HG03378 (cell line): ENCODE results near the gene STOX1.
"Not testable (repeated sequence)": the region's sequence is repeated elsewhere in the genome, so short reads cannot be mapped to it uniquely, and the experiment has no call there.

Source experiments
- ATAC-seq: cut with Tn5 transposase; IDR thresholded peaks from one replicate; pipeline ENCODE4 v1.9.1; 2021; ENCODE audit warnings: mild to moderate bottlenecking, moderate library complexity; ENCODE audit not compliant: unreplicated experiment

The STOX1 gene

GRCh38 chr10:68877482-68878110 is 50.3 kb downstream of the STOX1 start:
- no peak for ATAC-seq

GRCh38 chr10:68878496-68878895 is 51.2 kb downstream of the STOX1 start:
- no peak for ATAC-seq

GRCh38 chr10:68879628-68880027 is 52.3 kb downstream of the STOX1 start:
- ATAC-seq: no peak

- ATAC-seq: no peak
Measured at GRCh38 chr10:68880181-68880580, 52.9 kb downstream of the STOX1 start.

- no peak for ATAC-seq
Measured at GRCh38 chr10:68895041-68895440, 67.7 kb downstream of the STOX1 start.

- ATAC-seq: no peak
Measured at GRCh38 chr10:68897336-68897741, 70.0 kb downstream of the STOX1 start.

GRCh38 chr10:68899186-68899745 is 71.9 kb downstream of the STOX1 start:
- no peak for ATAC-seq

GRCh38 chr10:68900427-68901104 is 73.2 kb downstream of the STOX1 start:
- peak; percentile 33 for ATAC-seq

DNA sequence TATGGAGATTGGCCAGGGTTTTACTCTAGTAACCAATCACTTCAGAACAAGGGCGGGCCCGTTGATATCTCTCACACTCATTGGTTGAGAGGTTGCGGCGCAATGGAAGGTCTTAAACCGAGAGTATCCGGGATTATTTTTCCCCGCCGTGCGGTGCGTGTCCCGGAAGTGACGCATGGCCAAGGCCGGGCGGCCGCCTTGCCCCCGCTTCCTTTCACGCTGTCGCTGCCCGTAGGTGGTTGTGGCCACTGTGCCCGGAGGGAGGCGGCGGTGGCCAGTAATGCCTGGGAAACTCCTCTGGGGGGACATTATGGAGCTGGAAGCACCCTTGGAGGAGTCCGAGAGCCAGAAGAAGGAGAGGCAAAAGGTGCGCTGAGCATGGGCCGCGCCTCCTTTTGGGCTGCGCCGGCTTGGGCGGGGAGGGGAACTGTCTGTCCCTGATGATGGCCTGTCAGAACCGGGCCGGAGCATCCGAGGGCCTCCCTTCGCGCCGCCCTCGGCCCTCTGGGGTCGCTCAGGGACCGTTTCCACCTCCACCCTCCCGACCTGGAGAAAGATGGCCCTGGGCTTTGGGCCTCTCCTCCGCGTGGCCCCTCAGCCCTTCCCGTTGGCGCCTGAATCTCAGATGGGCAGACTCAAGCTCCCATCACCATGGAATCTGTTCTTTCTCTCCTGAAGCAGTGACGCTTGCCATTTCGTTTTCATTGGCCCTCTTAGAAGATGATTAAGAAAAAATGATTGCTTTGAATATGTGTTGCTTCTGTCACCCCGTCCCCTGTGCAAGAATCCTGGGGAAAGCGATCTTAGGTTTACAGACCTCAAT is 74.0 kb downstream of the STOX1 start, which contains the start of gene DDX50:
Gene DDX50 (plus strand): TSS at position 211 of the 823 bp plus-strand sequence. CDS start 70 bp downstream, at position 281.
- ATAC-seq: peak; percentile 96

GRCh38 chr10:68902382-68902781 is 75.1 kb downstream of the STOX1 start:
- ATAC-seq: no peak

DNA sequence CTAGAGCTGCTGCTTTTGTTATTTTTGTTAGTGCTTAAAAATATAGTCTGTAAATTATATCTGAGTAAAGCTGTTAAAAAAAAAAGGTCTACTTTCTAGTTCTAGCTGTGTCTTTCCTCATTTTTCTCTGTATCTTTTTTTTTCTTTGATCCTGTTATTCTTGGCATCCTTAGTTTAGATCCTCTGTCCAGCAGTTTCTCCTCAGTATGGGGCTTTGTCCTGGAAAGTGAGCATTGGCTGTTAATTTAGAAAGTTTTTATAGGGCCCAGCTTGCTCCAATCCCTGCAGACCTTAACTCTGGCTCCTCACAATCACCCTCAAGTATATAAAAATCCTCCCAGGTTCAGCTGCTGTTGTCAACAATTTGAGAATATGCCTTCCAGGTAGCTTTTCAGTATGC is 97.3 kb downstream of the STOX1 start:
- ATAC-seq: no peak

GRCh38 chr10:68925489-68925888 is 98.2 kb downstream of the STOX1 start:
- ATAC-seq: no peak

- not testable (repeated sequence) for ATAC-seq
Measured at GRCh38 chr10:68929157-68929556, 101.8 kb downstream of the STOX1 start.

DNA sequence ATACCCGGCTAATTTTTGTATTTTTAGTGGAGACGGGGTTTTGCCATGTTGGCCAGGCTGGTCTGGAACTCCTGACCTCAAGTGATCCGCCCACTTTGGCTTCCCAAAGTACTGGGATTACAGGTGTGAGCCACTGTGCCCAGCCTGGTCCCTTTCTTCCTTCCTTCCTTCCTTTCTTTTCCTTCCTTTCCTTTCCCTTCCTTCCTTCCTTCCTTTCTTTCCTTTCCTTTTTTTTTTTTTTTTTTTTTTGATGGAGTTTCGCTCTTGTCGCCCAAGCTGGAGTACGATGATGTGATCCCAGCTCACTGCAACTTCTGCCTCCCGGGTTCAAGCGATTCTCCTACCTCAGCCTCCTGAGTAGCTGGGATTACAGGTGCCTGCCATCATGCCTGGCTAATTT is 102.6 kb downstream of the STOX1 start:
- ATAC-seq: not testable (repeated sequence)

GRCh38 chr10:68932860-68933259 is 105.5 kb downstream of the STOX1 start:
- not testable (repeated sequence) for ATAC-seq

DNA sequence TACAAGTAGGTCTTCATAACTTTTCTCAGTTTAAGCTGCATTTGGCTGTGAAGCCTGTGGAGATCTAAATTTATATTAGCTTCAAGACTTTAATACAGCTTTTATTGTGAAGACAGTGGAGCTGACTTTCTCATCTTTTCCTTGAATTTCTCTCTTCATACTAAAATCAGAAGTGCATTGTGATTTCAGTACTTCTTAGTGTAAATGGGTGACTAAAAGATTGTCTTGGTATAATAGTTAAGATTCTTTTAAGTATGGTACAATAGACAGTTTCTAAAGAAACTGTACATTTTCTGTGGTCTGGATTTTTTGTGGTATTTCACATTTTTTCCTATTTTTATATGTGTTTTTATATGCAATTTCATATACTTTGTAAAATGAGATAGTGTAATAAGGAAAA is 107.7 kb downstream of the STOX1 start:
- ATAC-seq: no peak

DNA sequence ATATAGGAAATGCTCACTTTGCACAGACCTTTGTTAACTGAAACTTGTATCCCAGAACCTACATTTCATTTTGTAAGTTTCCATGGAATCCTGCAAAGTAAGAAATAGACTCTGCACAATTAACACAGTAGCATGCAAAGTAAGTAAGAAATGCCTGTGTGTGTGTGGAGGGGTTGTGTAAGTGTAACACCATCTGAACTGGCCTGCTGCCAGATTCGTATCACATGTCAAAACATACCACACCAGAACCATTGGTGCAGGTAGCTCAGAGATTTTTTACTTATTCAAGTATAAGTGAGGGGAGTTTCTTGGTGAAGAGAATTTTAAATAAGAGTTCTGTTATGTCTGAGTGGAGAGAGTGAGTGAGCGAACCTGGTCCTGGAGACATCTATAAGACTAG is 110.8 kb downstream of the STOX1 start:
- no peak for ATAC-seq

- ATAC-seq: no peak
Measured at GRCh38 chr10:68938884-68939283, 111.6 kb downstream of the STOX1 start.

DNA sequence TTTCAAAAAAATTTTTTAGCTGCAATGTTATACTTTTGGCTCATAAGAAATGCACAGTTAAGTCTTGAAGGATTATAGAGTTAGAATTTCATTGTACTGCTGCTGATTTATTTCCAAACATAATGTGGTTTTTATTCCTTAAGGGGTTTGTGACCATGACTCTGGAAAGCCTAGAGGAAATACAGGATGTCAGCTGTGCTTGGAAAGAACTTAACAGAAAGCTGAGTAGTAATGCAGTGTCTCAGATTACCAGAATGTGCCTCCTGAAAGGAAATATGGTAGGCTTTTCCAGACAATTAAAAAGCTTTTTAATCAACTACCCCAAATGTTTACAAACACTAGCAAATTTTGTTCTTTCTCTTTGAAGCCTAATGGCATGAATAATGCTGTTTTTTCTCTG is 113.6 kb downstream of the STOX1 start:
- not testable (repeated sequence) for ATAC-seq
